HEK293 (cell line): Measurements from ENCODE around the gene NEK10.
"Not testable (repeated sequence)": the region's sequence is repeated elsewhere in the genome, so short reads cannot be mapped to it uniquely, and the experiment has no call there.

ENCODE experiments used
- CTCF ChIA-PET: fragments of 350-600 bp; formaldehyde crosslinking; extraction: SDS; loops from one replicate; lab custom pipeline; 2021; ENCODE audit warnings: antibody characterized with exemption; lab: Yijun Ruan, JAX
- POLR2A ChIA-PET: fragments of 300-600 bp; formaldehyde crosslinking; extraction: SDS; loops from one replicate; lab custom pipeline; 2020; ENCODE audit warnings: antibody characterized with exemption, inconsistent platforms; lab: Yijun Ruan, JAX
- H3K27ac ChIP-seq: fragments of 200-500 bp; sonication (Bioruptor generic); 2 replicates; pipeline ENCODE4 v1.5.1; 2014; ENCODE audit warnings: low read depth, low read length, control low read depth, inconsistent platforms; ENCODE audit errors: extremely low read depth
- H3K36me3 ChIP-seq, 2 experiments: fragments of 200-500 bp in 1 of 2; sonication (Bioruptor generic) in 1 of 2; 1 replicate in 1 of 2; 2 replicates in 1 of 2; pipeline ENCODE4 v1.5.1; 2014 to 2017; ENCODE audit warnings: inconsistent platforms in 2 of 2, low read length in 2 of 2; ENCODE audit not compliant: control insufficient read depth in 2 of 2, insufficient read depth in 1 of 2
- H3K4me1 ChIP-seq: fragments of 200-500 bp; sonication (Bioruptor generic); 2 replicates; pipeline ENCODE4 v1.5.1; 2014; ENCODE audit warnings: mild to moderate bottlenecking, low read length, inconsistent platforms; ENCODE audit not compliant: control insufficient read depth, insufficient read depth
- H3K4me3 ChIP-seq: 2 replicates; pipeline ENCODE4 v1.5.1; 2011; ENCODE audit warnings: low read depth, mild to moderate bottlenecking, control low read depth, low read length, moderate library complexity
- H3K9me3 ChIP-seq: fragments of 200-500 bp; sonication (Bioruptor generic); 2 replicates; pipeline ENCODE4 v1.5.1; 2014; ENCODE audit warnings: low read depth, low read length, inconsistent platforms; ENCODE audit not compliant: control insufficient read depth, insufficient read depth
- EGR2 ChIP-seq: fragments of 450-650 bp; formaldehyde crosslinking; IDR thresholded peaks from 2 replicates; pipeline ENCODE4 v1.5.1; 2016; ENCODE audit warnings: low read depth, missing biosample characterization, missing genetic modification characterization
- FEZF1 ChIP-seq: fragments of 450-650 bp; formaldehyde crosslinking; IDR thresholded peaks from 2 replicates; pipeline ENCODE4 v1.5.1; 2016; ENCODE audit warnings: missing biosample characterization, missing genetic modification characterization
- HOXD13 ChIP-seq: sonication (generic); formaldehyde crosslinking; IDR thresholded peaks from 2 replicates; pipeline ENCODE4 v1.8.0; 2022; ENCODE audit warnings: missing genetic modification reagents, borderline replicate concordance
- SP7 ChIP-seq: fragments of 450-650 bp; formaldehyde crosslinking; IDR thresholded peaks from 2 replicates; pipeline ENCODE4 v1.5.1; 2016; ENCODE audit warnings: missing biosample characterization, missing genetic modification characterization
- WT1 ChIP-seq: fragments of 450-650 bp; formaldehyde crosslinking; IDR thresholded peaks from 2 replicates; pipeline ENCODE4 v1.5.1; 2016; ENCODE audit warnings: missing biosample characterization, missing genetic modification characterization
- YY2 ChIP-seq: fragments of 450-650 bp; formaldehyde crosslinking; IDR thresholded peaks from 2 replicates; pipeline ENCODE4 v1.5.1; 2016; ENCODE audit warnings: missing biosample characterization, missing genetic modification characterization
- ZBTB26 ChIP-seq: fragments of 450-650 bp; formaldehyde crosslinking; optimal IDR thresholded peaks from 2 replicates; pipeline ENCODE3; 2016; ENCODE audit warnings: missing biosample characterization, mild to moderate bottlenecking, missing genetic modification characterization
- ZBTB6 ChIP-seq: fragments of 450-650 bp; formaldehyde crosslinking; IDR thresholded peaks from 2 replicates; pipeline ENCODE4 v1.5.1; 2017; ENCODE audit warnings: missing biosample characterization, missing genetic modification characterization
- ZNF19 ChIP-seq: fragments of 450-650 bp; formaldehyde crosslinking; IDR thresholded peaks from 2 replicates; pipeline ENCODE4; 2016; ENCODE audit warnings: missing biosample characterization, missing genetic modification characterization, low read depth
- ZNF221 ChIP-seq: fragments of 450-650 bp; formaldehyde crosslinking; IDR thresholded peaks from 2 replicates; pipeline ENCODE4 v1.5.1; 2017; ENCODE audit warnings: missing biosample characterization, missing genetic modification characterization, borderline replicate concordance
- ZNF266 ChIP-seq: fragments of 450-650 bp; formaldehyde crosslinking; IDR thresholded peaks from 2 replicates; pipeline ENCODE4 v1.5.1; 2016; ENCODE audit warnings: missing biosample characterization, missing genetic modification characterization, low read depth
- ZNF302 ChIP-seq: fragments of 450-650 bp; formaldehyde crosslinking; IDR thresholded peaks from 2 replicates; pipeline ENCODE4 v1.5.1; 2016; ENCODE audit warnings: missing biosample characterization, missing genetic modification characterization, low read depth
- ZNF366 ChIP-seq: fragments of 450-650 bp; formaldehyde crosslinking; conservative IDR thresholded peaks from 2 replicates; pipeline ENCODE4 v1.5.1; 2016; ENCODE audit warnings: missing biosample characterization, missing genetic modification characterization
- ZNF501 ChIP-seq: fragments of 450-650 bp; formaldehyde crosslinking; IDR thresholded peaks from 2 replicates; pipeline ENCODE4 v1.5.1; 2016; ENCODE audit warnings: missing biosample characterization, missing genetic modification characterization
- ZNF561 ChIP-seq: fragments of 450-650 bp; IDR thresholded peaks from 2 replicates; pipeline ENCODE4 v1.5.1; 2018; ENCODE audit warnings: missing biosample characterization, missing genetic modification characterization, borderline replicate concordance
- ZNF585B ChIP-seq: fragments of 450-650 bp; formaldehyde crosslinking; IDR thresholded peaks from 2 replicates; pipeline ENCODE4 v1.5.1; 2016; ENCODE audit warnings: missing biosample characterization, missing genetic modification characterization
- ZNF621 ChIP-seq: fragments of 450-650 bp; formaldehyde crosslinking; IDR thresholded peaks from 2 replicates; pipeline ENCODE4 v1.5.1; 2017; ENCODE audit warnings: missing biosample characterization, missing genetic modification characterization
- ZNF626 ChIP-seq: fragments of 450-650 bp; sonication (Bioruptor Pico); formaldehyde crosslinking; IDR thresholded peaks from 2 replicates; pipeline ENCODE4 v1.5.1; 2018; ENCODE audit warnings: missing biosample characterization, missing genetic modification characterization, inconsistent platforms
- ZNF660 ChIP-seq: fragments of 450-650 bp; IDR thresholded peaks from 2 replicates; pipeline ENCODE4 v1.5.1; 2018; ENCODE audit warnings: missing biosample characterization, mild to moderate bottlenecking, missing genetic modification characterization
- ZNF768 ChIP-seq: fragments of 450-650 bp; formaldehyde crosslinking; IDR thresholded peaks from 2 replicates; pipeline ENCODE4 v1.5.1; 2018; ENCODE audit warnings: missing biosample characterization, mild to moderate bottlenecking, missing genetic modification characterization
- ZNF776 ChIP-seq: fragments of 450-650 bp; formaldehyde crosslinking; IDR thresholded peaks from 2 replicates; pipeline ENCODE4 v1.5.0; 2017; ENCODE audit warnings: missing biosample characterization, missing genetic modification characterization, borderline replicate concordance

NEK10 gene

GRCh38 chr3:27302891-27303290, 66.3 kb downstream of the NEK10 start:
- TF ChIP-seq ZNF621 (tag by site-specific recombination) = no peak
- TF ChIP-seq WT1 (tag by site-specific recombination) = no peak
- no peak for TF ChIP-seq ZBTB26 (tag by site-specific recombination)
- TF ChIP-seq ZBTB6 (tag by site-specific recombination) = no peak
- TF ChIP-seq ZNF768 (tag by site-specific recombination) = no peak
- TF ChIP-seq ZNF19 (tag by site-specific recombination) = no peak
- TF ChIP-seq ZNF776 (tag by site-specific recombination) = no peak
- TF ChIP-seq ZNF561 (tag by site-specific recombination) = no peak
- TF ChIP-seq EGR2 (tag by site-specific recombination) = no peak
- TF ChIP-seq ZNF626 = no peak
- no peak for TF ChIP-seq ZNF266 (tag by site-specific recombination)
- no peak for TF ChIP-seq ZNF501
- Histone ChIP-seq H3K27ac (no peak overlapping the region), H3K4me1 (no peaks in the 10 kb centered on the region), H3K36me3 (no peaks in the 10 kb centered on the region), H3K9me3 (no peaks in the 10 kb centered on the region), H3K4me3 (no peak overlapping the region)
- ChIA-PET CTCF (interaction anchor here (1.0 kb wide), 1 partner anchor 8 kb away, joined by 4 read pairs; no protein-coding TSS in a partner anchor), POLR2A (no interaction called here)

GRCh38 chr3:27298981-27299380, 70.2 kb downstream of the NEK10 start:
- not testable (repeated sequence) for H3K4me3 ChIP-seq, H3K4me1 ChIP-seq
- TF ChIP-seq ZNF585B (tag by site-specific recombination) = peak; percentile 83
- TF ChIP-seq, all 188 proteins: peak for 1; not testable (repeated sequence) for 187
- H3K9me3 ChIP-seq, H3K27ac ChIP-seq, POLR2A ChIA-PET, H3K36me3 ChIP-seq, CTCF ChIA-PET: not testable (repeated sequence)

- Histone ChIP-seq H3K9me3 (no peaks in the 10 kb centered on the region), H3K4me3 (no peak overlapping the region), H3K4me1 (no peaks in the 10 kb centered on the region; the same call in 1 of the 2 replicates), H3K36me3 (no peaks in the 10 kb centered on the region), H3K27ac (peak overlapping the region; percentile 24; the same call in 1 of the 2 replicates)
- ChIA-PET CTCF (no interaction called here), POLR2A (no interaction called here)
- TF ChIP-seq ZNF302 (tag by site-specific recombination) (no peak), WT1 (tag by site-specific recombination) (0 out of 2 replicates have a peak, but pooled peaks have one; percentile 50), ZNF221 (no peak), SP7 (tag by site-specific recombination) (no peak), ZNF366 (tag by site-specific recombination) (no peak), YY2 (no peak), ZNF660 (no peak), FEZF1 (tag by site-specific recombination) (peak; percentile 75), HOXD13 (no peak)
Measured at GRCh38 chr3:27293939-27294338, 75.2 kb downstream of the NEK10 start.
